Astrocyte of the spinal cord (primary cell): ENCODE results near the gene CPZ.

Experiments
- DNase-seq: peaks from one replicate; pipeline ENCODE4 v3.0.0; 2011; ENCODE audit warnings: low read depth, low spot score
- H3K4me3 ChIP-seq: 2 replicates; pipeline ENCODE4 v1.5.1; 2011; ENCODE audit warnings: low read depth, mild to moderate bottlenecking, low read length, moderate library complexity
- in situ Hi-C: cut with HindIII; loops from 2 replicates; pipeline ENCODE4 v1.10.0; 2017; ENCODE audit warnings: low sequenced_read_pairs
- TF ChIP-seq, protein P1 (sequence below): IDR thresholded peaks from 2 replicates; pipeline ENCODE4 v1.5.1; 2012; ENCODE audit warnings: low read depth, mild to moderate bottlenecking, low read length, inconsistent platforms

Gene CPZ

DNA sequence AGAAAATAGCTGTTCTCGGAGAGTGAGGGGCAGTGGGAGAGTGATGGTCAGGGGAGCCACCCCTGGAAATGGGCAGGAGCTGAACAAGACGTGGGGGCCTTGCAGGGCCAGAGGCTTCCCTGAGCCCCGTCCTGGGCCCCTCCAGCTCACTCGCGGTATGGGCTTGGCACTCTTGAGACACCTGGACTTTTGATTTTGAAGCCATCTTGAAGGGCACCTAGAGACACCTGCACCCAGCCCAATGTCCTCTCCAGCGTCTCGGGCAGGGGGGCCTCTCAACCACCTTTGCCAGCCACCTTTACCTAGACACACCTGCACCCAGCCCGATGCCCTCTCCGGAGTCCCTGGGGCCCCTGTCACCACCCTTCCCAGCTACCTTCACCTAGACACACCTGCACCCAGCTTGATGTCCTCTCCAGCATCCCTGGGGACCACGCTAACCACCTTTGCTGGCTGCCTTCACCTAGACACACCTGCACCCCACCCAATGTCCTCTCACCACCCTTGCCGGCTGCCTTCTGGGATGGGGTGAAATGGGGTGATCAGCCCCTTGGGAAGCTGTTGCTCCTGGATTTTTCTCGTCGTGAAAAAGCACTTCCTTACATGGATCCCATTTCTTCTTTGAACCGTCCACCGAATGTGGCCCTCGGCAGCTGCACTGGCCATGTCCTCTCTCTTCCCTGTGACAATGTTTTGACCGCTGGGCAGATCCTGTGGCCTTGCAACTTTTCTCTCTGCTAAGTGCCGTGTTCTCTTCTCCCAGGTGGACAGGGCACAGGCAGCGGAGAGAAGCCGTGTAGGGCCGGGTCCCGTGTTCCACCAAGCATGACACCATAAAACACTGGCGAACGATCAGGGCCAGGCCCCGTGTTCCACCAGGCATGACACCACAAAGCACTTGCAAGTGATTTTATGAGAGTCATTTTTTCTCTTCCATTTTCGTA, 47.5 kb downstream of the CPZ start:
- H3K4me3 ChIP-seq: no peak overlapping the region
- TF ChIP-seq, protein P1, sequence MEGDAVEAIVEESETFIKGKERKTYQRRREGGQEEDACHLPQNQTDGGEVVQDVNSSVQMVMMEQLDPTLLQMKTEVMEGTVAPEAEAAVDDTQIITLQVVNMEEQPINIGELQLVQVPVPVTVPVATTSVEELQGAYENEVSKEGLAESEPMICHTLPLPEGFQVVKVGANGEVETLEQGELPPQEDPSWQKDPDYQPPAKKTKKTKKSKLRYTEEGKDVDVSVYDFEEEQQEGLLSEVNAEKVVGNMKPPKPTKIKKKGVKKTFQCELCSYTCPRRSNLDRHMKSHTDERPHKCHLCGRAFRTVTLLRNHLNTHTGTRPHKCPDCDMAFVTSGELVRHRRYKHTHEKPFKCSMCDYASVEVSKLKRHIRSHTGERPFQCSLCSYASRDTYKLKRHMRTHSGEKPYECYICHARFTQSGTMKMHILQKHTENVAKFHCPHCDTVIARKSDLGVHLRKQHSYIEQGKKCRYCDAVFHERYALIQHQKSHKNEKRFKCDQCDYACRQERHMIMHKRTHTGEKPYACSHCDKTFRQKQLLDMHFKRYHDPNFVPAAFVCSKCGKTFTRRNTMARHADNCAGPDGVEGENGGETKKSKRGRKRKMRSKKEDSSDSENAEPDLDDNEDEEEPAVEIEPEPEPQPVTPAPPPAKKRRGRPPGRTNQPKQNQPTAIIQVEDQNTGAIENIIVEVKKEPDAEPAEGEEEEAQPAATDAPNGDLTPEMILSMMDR: no peak
- DNase-seq: no peak
- in situ Hi-C loops: no loop called here

- H3K4me3 ChIP-seq: no peak overlapping the region
- TF ChIP-seq, protein P1: no peak
- no peak for DNase-seq
- in situ Hi-C loops: no loop called here
These were observed 48.3 kb downstream of the CPZ start for GRCh38 chr4:8640816-8641215.

DNA sequence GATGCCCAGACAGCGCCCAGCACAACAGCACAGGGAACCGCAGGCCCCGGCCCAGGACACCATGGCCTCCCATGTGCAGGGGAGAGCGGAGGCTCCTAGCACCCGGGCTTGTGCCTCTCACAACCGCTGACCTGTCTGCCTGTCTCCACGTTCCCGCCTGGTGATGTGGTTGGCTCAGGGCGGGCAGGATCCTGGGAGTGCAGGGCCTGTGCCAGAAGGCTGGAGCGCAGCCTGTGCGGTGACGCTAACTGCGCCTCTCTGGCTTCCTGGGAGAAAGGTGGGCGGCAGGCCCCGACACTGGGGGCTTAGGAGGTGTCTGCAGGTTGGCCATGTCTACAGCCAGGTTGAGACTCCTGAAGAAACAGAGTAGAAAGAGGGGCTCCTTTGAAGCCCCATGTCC, 48.7 kb downstream of the CPZ start:
- TF ChIP-seq, protein P1: no peak
- H3K4me3 ChIP-seq: no peak overlapping the region
- no peak for DNase-seq
- in situ Hi-C loops: no loop called here

GRCh38 chr4:8641931-8642650, 49.5 kb downstream of the CPZ start:
- no peak overlapping the region for H3K4me3 ChIP-seq
- DNase-seq: no peak
- in situ Hi-C loops: no loop called here
- TF ChIP-seq, protein P1: no peak

DNA sequence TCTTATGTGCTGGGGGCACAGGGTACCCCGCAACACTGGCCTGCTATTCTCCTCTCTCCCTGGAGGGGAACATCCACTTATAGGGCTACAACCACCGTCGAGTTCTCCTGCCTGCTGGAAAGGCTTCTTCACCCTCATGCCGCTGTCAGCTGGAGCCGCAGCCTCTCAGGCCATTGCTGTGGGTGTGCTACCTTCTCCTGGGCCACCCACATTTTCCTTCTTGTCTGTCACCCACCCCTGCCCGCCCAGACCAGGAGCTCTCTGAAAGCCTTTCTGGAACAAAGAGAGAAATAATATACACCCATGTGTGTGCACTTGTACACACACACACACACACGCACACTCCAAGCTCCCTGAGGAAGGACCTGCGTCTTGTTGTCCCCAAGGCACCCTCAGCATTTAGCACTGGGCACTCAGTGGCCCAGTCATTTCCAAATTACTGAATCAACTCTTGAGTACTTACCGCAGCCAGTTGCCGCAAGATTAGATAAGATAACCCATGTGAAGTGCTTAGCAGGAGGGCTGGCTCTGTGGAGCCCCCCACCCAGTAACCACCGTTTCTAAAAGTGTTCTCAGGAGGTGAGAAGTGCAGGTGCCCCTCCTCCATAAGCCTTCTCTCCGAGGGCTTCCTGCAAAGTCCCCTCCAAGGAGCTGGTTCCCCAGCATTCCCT, 50.2 kb downstream of the CPZ start:
- TF ChIP-seq, protein P1: no peak
- no peak overlapping the region for H3K4me3 ChIP-seq
- no peak for DNase-seq
- in situ Hi-C loops: no loop called here

GRCh38 chr4:8643441-8643840, 50.9 kb downstream of the CPZ start:
- H3K4me3 ChIP-seq: no peak overlapping the region
- TF ChIP-seq, protein P1: no peak
- in situ Hi-C loops: no loop called here
- DNase-seq: no peak
